Left cardiac atrium (tissue), 4 donors: Measurements from ENCODE around the gene ZNF610. TPM values are rescaled to one million over a fixed set of nuclear protein-coding genes. Genes with fewer than 3 reads are reported as not detected.
A peak's percentile ranks its signal among the peaks of the same experiment; 100 is the strongest.

ENCODE experiments used
- ATAC-seq, 2 donors: fragments of 200-7000 bp; cut with Tn5 transposase; one replicate each; pipeline ENCODE4 v1.9.1; 2020; ENCODE audit warnings: mild to moderate bottlenecking in 2 of 2, moderate library complexity in 2 of 2
- DNase-seq: peaks from one replicate; pipeline ENCODE4 v3.0.0-alpha.2; 2020
- intact Hi-C, 2 donors: fragments of 100-400 bp; cut with DNase I; formaldehyde crosslinking; loops; one replicate each; pipeline versions ENCODE4 v1.14.1 to v1.15.1; 2022 to 2023
- total RNA-seq, 2 donors: library from RNA; stranded (reverse); fragmentation: NEBNext Ultra II Directional; extraction: Animal tissue kit (Norgen Biotek cat#: 25700); gene quantifications; one replicate each; pipeline ENCODE4 v1.2.1, GENCODE V29; 2021
- donor health status: DM: no; HTN: yes; CAD: no.
- donor health status: DM: no; HTN: yes; CAD: no; lungs with severe emphysema.
- donor health status: DM: yes; HTN: yes; CAD: no.
- donor health status: Dilated cardiomyopathy.

ZNF610 gene
- total RNA-seq, 2 donors from 2014 or later = 1.3 to 2.4 TPM

GRCh38 chr19:52370341-52370710 is 34.3 kb downstream of the ZNF610 start:
- DNase-seq (no peak), ATAC-seq (no peak)
- intact Hi-C loops = no loop called here

- DNase-seq (no peak), ATAC-seq (no peak)
- intact Hi-C loops = no loop called here
Observed at GRCh38 chr19:52391135-52391534, 55.1 kb downstream of the ZNF610 start.

- intact Hi-C loops = loop anchor here in 1 of 2 donors (2.0 kb wide), 1 partner anchor 55 kb away; the partner anchor contains the start of gene ZNF578
- ATAC-seq (peak; percentile 100), DNase-seq (peak; percentile 98)
Observed at GRCh38 chr19:52397310-52398080, 61.5 kb downstream of the ZNF610 start, which contains the start of gene ZNF528. Gene ZNF528, plus strand, starts transcription at chr19:52397849. Its CDS starts 4,165 bp downstream, at chr19:52402014.

- ATAC-seq (peak; percentile 27 to 49), DNase-seq (no peak)
- intact Hi-C loops = loop anchor here in 1 of 2 donors (2.0 kb wide), 1 partner anchor 55 kb away; the partner anchor contains the start of gene ZNF578
Observed at GRCh38 chr19:52398081-52398441, 62.0 kb downstream of the ZNF610 start.

- DNase-seq = no peak
- no peak for ATAC-seq
- intact Hi-C loops = no loop called here
Observed at GRCh38 chr19:52410276-52410675, 74.2 kb downstream of the ZNF610 start.

DNA sequence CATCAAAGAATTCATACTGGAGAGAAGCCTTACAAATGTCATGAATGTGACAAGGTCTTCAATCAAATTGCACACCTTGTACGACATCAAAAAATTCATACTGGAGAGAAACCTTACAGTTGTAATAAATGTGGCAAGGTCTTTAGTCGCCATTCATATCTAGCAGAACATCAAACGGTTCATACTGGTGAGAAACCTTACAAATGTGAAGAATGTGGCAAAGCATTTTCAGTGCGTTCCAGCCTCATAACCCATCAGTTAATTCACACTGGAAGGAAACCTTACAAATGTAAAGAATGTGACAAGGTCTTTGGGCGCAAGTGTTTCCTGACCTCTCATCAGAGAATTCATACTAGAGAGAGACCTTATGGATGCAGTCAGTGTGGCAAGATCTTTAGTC is 79.7 kb downstream of the ZNF610 start:
- DNase-seq (no peak), ATAC-seq (no peak)
- intact Hi-C loops = no loop called here

Other genes starting within 250 kb of the ZNF610 start
- gene ZNF841, start 240.5 kb upstream of the ZNF610 start, total RNA-seq = 10 to 100 TPM; 10.4 to 12.1 TPM
- 1 to 10 TPM; 5.4 to 7.8 TPM for gene ZNF616, start 196.3 kb upstream of the ZNF610 start, total RNA-seq
- 10 to 100 TPM in 1 of 2 donors, 1 to 10 TPM in 1; 8.9 to 10.5 TPM for gene ZNF836, start 164.6 kb upstream of the ZNF610 start, total RNA-seq
- gene PPP2R1A, start 146.2 kb upstream of the ZNF610 start, total RNA-seq = 100 to 1,000 TPM; 276 to 389 TPM
- 10 to 100 TPM; 12.5 to 14.1 TPM for gene ZNF766, start 66.7 kb upstream of the ZNF610 start, total RNA-seq
- gene ZNF480, start 39.1 kb upstream of the ZNF610 start, total RNA-seq = 10 to 100 TPM; 20.0 to 21.5 TPM
- 10 to 100 TPM; 17.2 to 22.2 TPM for gene ZNF880, start 33.7 kb downstream of the ZNF610 start, total RNA-seq
- gene ZNF528, start 61.6 kb downstream of the ZNF610 start, total RNA-seq = 10 to 100 TPM; 13.7 to 17.0 TPM
- under 1 TPM; 0.24 to 0.31 TPM for gene ZNF534, start 92.9 kb downstream of the ZNF610 start, total RNA-seq
- 1 to 10 TPM; 2.2 to 2.7 TPM for gene ZNF578, start 117.3 kb downstream of the ZNF610 start, total RNA-seq
- 10 to 100 TPM; 25.1 to 29.3 TPM for gene ZNF808, start 191.4 kb downstream of the ZNF610 start, total RNA-seq
- 10 to 100 TPM; 14.6 to 18.4 TPM for gene ZNF701, start 234.0 kb downstream of the ZNF610 start, total RNA-seq